ENCODE results near the gene CD40. TPM values are rescaled to one million over a fixed set of nuclear protein-coding genes. Genes with fewer than 3 reads are reported as not detected.

Gene CD40
- total RNA-seq (2014; rRNA removed; shearing (Covaris generic)) (1.8 and 2.5 TPM in 2 replicates), polyA plus RNA-seq (2016; fragmentation: Nextera tagmentation; extraction: Ambion mirVana) (2.8 and 3.4 TPM in 2 replicates)

DNA sequence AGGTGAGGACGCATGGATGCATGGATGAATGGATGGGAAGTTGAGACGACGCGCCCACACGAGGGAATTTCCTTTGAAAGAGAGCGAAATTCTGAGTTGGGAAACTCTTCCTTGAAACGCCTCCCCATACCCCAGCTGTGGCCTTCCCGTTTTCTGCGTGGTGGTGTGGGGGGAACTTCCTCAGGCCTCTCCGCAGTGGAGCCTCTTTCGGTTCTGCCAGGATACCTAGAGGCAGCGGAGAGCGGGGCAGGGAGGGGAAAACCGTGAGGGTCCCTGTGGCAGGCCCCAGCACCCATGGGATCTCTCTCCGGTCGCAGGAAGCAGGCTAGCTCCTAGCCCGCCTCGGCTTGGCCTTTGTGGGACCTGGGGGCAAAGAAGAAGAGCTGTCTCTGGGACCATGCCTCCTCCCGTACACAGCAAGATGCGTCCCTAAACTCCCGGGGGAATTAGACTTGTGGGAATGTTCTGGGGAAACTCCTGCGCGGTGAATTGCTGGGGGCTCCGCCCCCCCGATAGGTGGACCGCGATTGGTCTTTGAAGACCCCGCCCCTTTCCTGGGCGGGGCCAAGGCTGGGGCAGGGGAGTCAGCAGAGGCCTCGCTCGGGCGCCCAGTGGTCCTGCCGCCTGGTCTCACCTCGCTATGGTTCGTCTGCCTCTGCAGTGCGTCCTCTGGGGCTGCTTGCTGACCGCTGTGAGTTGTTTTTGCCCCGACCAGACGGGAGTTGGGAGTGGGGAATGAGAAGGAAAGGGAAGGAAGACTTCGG lies at the start of gene CD40:
TSS of gene CD40 (plus strand) at position 611 of the 764 bp plus-strand sequence. CDS start at position 641, 30 bp downstream.
- Histone ChIP-seq H4K20me1 (ENCODE audit: insufficient read depth) (no peaks in the 10 kb centered on the region), H3K9me3 (ENCODE audit: low read depth) (no peaks in the 10 kb centered on the region), H3K27ac (no peak within 1 kb of the TSS), H2AFZ (peak within 1 kb of the TSS; percentile 86), H3K79me2 (ENCODE audit: insufficient read depth) (no peaks in the 10 kb centered on the region), H3K4me2 (ENCODE audit: unreplicated experiment) (peak within 1 kb of the TSS; percentile 78), H3K27me3 (replicated peaks; ENCODE audit: insufficient read depth) (peaks cover 14% of the 10 kb centered on the region), H3K4me3 (peak within 1 kb of the TSS; percentile 72), H3K36me3 (ENCODE audit: low read depth) (no peaks in the 10 kb centered on the region), H3K4me1 (ENCODE audit: insufficient read depth) (peaks cover 6% of the 10 kb centered on the region; the same call in 1 of the 2 replicates), H3K9me2 (ENCODE audit: insufficient read depth) (no peaks in the 10 kb centered on the region), H3F3A (ENCODE audit: insufficient read depth) (no peaks in the 10 kb centered on the region), H3K9ac (peak within 1 kb of the TSS; percentile 38; the same call in 1 of the 2 replicates)
- in situ Hi-C loops (cut with MboI), result no loop called here
- 4 to 5% methylated on average over 38 to 40 of the region's 40 CpGs for WGBS, 2 experiments (ENCODE audit: low coverage in 1 of 2, low lambda C conversion rate in 2 of 2, missing lambda C conversion rate in 2 of 2)
- peak; percentile 82 for DNase-seq
- TF ChIP-seq EZH2phosphoT487 (IDR thresholded peaks at IDR 0.05; ENCODE audit: insufficient read depth, low read depth) (no peak), EZH2 (IDR thresholded peaks at IDR 0.05; ENCODE audit: insufficient read depth, poor library complexity, severe bottlenecking) (no peak)

DNA sequence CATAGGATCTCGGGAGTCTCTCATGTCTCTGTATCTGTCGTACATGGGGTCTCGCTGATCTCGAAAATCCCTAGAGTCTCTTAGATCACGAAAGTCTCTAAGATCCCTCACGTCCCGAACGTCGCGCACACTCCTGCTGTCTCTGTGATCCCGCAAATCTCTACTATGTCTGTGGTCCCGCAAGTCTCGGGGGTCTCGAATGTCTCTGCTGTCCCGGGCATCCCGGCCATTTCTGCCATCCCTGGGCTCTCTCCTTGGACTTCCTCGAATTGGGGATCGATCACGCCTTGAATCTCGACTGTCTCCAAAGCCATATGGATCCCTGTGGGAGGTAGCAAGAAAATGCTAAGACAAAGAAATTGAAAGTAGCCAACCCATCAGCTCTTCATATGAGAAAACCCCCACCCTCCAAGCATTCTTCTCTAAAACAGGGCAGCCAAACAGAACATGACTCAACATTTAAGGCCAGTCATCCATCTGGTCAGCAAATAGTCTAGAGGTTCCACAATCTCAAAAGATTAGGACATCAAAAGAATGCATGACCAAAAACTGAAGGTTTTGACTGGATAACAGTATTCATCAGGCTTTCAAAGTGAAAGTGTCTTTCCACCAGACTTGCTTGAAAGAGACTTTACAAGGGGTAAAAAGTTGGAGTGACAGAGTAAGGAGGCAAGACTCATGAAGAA lies 47.8 kb upstream of the CD40 start:
- peak; percentile 69 for DNase-seq
- in situ Hi-C loops (cut with MboI), result no loop called here
- Histone ChIP-seq H3K79me2 (ENCODE audit: insufficient read depth) (peaks cover 62% of the 10 kb centered on the region), H3K9ac (no peak overlapping the region), H3K9me2 (ENCODE audit: insufficient read depth) (no peaks in the 10 kb centered on the region), H3K36me3 (ENCODE audit: low read depth) (peaks cover 34% of the 10 kb centered on the region), H3F3A (ENCODE audit: insufficient read depth) (peaks cover 13% of the 10 kb centered on the region), H2AFZ (no peak overlapping the region), H3K4me1 (ENCODE audit: insufficient read depth) (peaks cover 11% of the 10 kb centered on the region), H3K27ac (0 out of 2 replicates have a peak overlapping the region, but pooled peaks have one; percentile 33), H3K4me2 (ENCODE audit: unreplicated experiment) (peak overlapping the region; percentile 30), H3K27me3 (replicated peaks; ENCODE audit: insufficient read depth) (no peaks in the 10 kb centered on the region), H3K4me3 (0 out of 2 replicates have a peak overlapping the region, but pooled peaks have one; percentile 17), H3K9me3 (ENCODE audit: low read depth) (no peaks in the 10 kb centered on the region), H4K20me1 (ENCODE audit: insufficient read depth) (peaks cover 25% of the 10 kb centered on the region; the same call in 1 of the 2 replicates)
- 93 to 94% methylated on average over 20 of the region's 20 CpGs for WGBS, 2 experiments (ENCODE audit: low coverage in 1 of 2, low lambda C conversion rate in 2 of 2, missing lambda C conversion rate in 2 of 2)
- TF ChIP-seq EZH2phosphoT487 (IDR thresholded peaks at IDR 0.05; ENCODE audit: insufficient read depth, low read depth) (no peak), EZH2 (IDR thresholded peaks at IDR 0.05; ENCODE audit: insufficient read depth, poor library complexity, severe bottlenecking) (no peak)

DNA sequence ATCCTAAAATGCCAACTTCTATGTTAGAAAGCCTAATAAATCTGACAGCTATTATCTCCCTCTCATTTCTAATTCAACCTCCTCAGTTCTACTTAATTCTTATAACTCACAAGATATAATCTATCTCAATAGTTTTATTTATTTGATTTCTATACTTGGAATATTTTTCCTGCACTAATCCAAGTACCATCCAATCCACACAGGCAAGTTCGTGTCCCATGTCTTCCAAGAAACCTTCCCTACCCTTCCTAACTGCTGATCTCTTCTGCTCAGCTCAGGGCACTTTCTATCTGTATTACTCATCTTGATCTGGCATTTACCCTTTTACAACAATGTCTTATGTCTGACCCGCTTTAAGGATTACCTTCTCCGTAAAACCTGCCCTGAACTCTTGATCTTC lies 46.5 kb upstream of the CD40 start:
- no peak overlapping the region for H3K4me2 ChIP-seq (ENCODE audit: unreplicated experiment)
- in situ Hi-C loops (cut with MboI), result no loop called here

DNA sequence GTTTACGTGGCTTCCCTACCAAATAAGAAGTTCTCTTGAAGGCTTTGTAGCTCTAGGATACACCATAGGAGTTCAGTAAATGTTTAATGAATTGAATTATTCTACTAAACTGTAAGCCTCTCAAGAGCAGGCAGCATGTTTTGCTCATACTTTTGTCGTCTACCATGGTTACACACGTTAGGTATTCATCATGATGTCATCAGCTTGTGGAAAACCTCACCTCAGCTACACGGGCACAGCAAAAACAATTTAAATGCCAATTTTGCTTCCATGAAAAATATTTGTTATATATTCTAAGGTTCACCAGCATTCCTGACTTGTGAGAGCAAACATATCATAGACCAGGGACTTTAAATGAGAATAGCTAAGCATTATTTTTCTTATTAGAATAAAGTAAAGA lies 45.1 kb upstream of the CD40 start:
- Histone ChIP-seq H3K36me3 (ENCODE audit: low read depth) (peaks cover 20% of the 10 kb centered on the region), H3K4me2 (ENCODE audit: unreplicated experiment) (no peak overlapping the region), H4K20me1 (ENCODE audit: insufficient read depth) (peaks cover 25% of the 10 kb centered on the region; the same call in 1 of the 2 replicates), H3K27ac (no peak overlapping the region), H2AFZ (no peak overlapping the region), H3K9me2 (ENCODE audit: insufficient read depth) (no peaks in the 10 kb centered on the region), H3K27me3 (replicated peaks; ENCODE audit: insufficient read depth) (no peaks in the 10 kb centered on the region), H3K9ac (no peak overlapping the region), H3K4me1 (ENCODE audit: insufficient read depth) (peaks cover 11% of the 10 kb centered on the region), H3K9me3 (ENCODE audit: low read depth) (no peaks in the 10 kb centered on the region), H3F3A (ENCODE audit: insufficient read depth) (peaks cover 13% of the 10 kb centered on the region), H3K79me2 (ENCODE audit: insufficient read depth) (peaks cover 88% of the 10 kb centered on the region), H3K4me3 (no peak overlapping the region)
- in situ Hi-C loops (cut with MboI), result no loop called here
- WGBS, 2 experiments (ENCODE audit: low coverage in 1 of 2, low lambda C conversion rate in 2 of 2, missing lambda C conversion rate in 2 of 2), result 74 to 82% methylated on average over 4 of the region's 4 CpGs
- TF ChIP-seq EZH2 (IDR thresholded peaks at IDR 0.05; ENCODE audit: insufficient read depth, poor library complexity, severe bottlenecking) (no peak), EZH2phosphoT487 (IDR thresholded peaks at IDR 0.05; ENCODE audit: insufficient read depth, low read depth) (no peak)
- DNase-seq, result no peak

More for the DNA sequence above, 46.5 kb upstream of the CD40 start:
- Histone ChIP-seq H3K27ac (no peak overlapping the region), H3K9me2 (ENCODE audit: insufficient read depth) (no peaks in the 10 kb centered on the region), H3K79me2 (ENCODE audit: insufficient read depth) (peaks cover 74% of the 10 kb centered on the region), H2AFZ (no peak overlapping the region), H3K4me3 (no peak overlapping the region), H3K9me3 (ENCODE audit: low read depth) (no peaks in the 10 kb centered on the region), H3K27me3 (replicated peaks; ENCODE audit: insufficient read depth) (no peaks in the 10 kb centered on the region), H3K9ac (no peak overlapping the region), H3K36me3 (ENCODE audit: low read depth) (peaks cover 24% of the 10 kb centered on the region), H3F3A (ENCODE audit: insufficient read depth) (peaks cover 13% of the 10 kb centered on the region), H4K20me1 (ENCODE audit: insufficient read depth) (peaks cover 25% of the 10 kb centered on the region; the same call in 1 of the 2 replicates), H3K4me1 (ENCODE audit: insufficient read depth) (peaks cover 11% of the 10 kb centered on the region)
- TF ChIP-seq EZH2phosphoT487 (IDR thresholded peaks at IDR 0.05; ENCODE audit: insufficient read depth, low read depth), result no peak
- TF ChIP-seq EZH2 (IDR thresholded peaks at IDR 0.05; ENCODE audit: insufficient read depth, poor library complexity, severe bottlenecking), result no peak
- WGBS, 2 experiments (ENCODE audit: low coverage in 1 of 2, low lambda C conversion rate in 2 of 2, missing lambda C conversion rate in 2 of 2), result 96 to 99% methylated on average over 3 of the region's 3 CpGs
- DNase-seq, result no peak

All from GM23248 (cell line).